Ascending aorta (tissue), 2 donors: Measurements from ENCODE around the gene GABRA5. TPM values are rescaled to one million over a fixed set of nuclear protein-coding genes. Genes with fewer than 3 reads are reported as not detected.

Experiments used
- DNase-seq, 2 donors: peaks; one replicate each; pipeline ENCODE4 v3.0.0-alpha.2; 2019; ENCODE audit warnings: low spot score in 2 of 2
- H3K27ac ChIP-seq, 2 donors: fragments of 200-600 bp; sonication (generic); one replicate each; pipeline ENCODE4 v1.5.1; 2016 to 2017; ENCODE audit warnings: mild to moderate bottlenecking in 1 of 2
- H3K27me3 ChIP-seq: fragments of 200-600 bp; sonication (generic); one replicate; pipeline ENCODE4 v1.5.1; 2017
- H3K36me3 ChIP-seq, 2 donors: fragments of 200-600 bp; sonication (generic); one replicate each; pipeline ENCODE4 v1.5.1; 2016
- H3K4me1 ChIP-seq, 2 donors: fragments of 200-600 bp; sonication (generic); one replicate each; pipeline ENCODE4 v1.5.1; 2016 to 2017; ENCODE audit warnings: mild to moderate bottlenecking in 1 of 2
- H3K4me3 ChIP-seq, 2 donors: fragments of 200-600 bp; sonication (generic); one replicate each; pipeline ENCODE4 v1.5.1; 2016 to 2017; ENCODE audit warnings: mild to moderate bottlenecking in 1 of 2
- H3K9me3 ChIP-seq, 2 donors: fragments of 200-600 bp; sonication (generic); one replicate each; pipeline ENCODE4 v1.5.1; 2016
- intact Hi-C: fragments of 100-400 bp; cut with DNase I; formaldehyde crosslinking; loops from one replicate; pipeline ENCODE4 v1.15.1; 2023
- total RNA-seq: library from RNA; depleted of rRNA; stranded (reverse); fragments of >200 nt; gene quantifications from one replicate; pipeline ENCODE4 v1.1.0, GENCODE V29; 2016
- TF ChIP-seq, protein P1 (sequence below), 3 experiments: fragments of 200-600 bp in 2 of 3; fragments of 450-650 bp in 1 of 3; sonication (generic) in 2 of 3; IDR thresholded peaks; one replicate each; pipeline ENCODE4 v1.5.1; 2016 to 2019; ENCODE audit warnings: antibody characterized with exemption in 3 of 3, mild to moderate bottlenecking in 1 of 3, moderate library complexity in 1 of 3

GABRA5 gene
- total RNA-seq, 1 donor from 2014 or later, result not detected

GRCh38 chr15:26872206-26872605 lies 5.3 kb downstream of the GABRA5 start:
- TF ChIP-seq, protein P1, sequence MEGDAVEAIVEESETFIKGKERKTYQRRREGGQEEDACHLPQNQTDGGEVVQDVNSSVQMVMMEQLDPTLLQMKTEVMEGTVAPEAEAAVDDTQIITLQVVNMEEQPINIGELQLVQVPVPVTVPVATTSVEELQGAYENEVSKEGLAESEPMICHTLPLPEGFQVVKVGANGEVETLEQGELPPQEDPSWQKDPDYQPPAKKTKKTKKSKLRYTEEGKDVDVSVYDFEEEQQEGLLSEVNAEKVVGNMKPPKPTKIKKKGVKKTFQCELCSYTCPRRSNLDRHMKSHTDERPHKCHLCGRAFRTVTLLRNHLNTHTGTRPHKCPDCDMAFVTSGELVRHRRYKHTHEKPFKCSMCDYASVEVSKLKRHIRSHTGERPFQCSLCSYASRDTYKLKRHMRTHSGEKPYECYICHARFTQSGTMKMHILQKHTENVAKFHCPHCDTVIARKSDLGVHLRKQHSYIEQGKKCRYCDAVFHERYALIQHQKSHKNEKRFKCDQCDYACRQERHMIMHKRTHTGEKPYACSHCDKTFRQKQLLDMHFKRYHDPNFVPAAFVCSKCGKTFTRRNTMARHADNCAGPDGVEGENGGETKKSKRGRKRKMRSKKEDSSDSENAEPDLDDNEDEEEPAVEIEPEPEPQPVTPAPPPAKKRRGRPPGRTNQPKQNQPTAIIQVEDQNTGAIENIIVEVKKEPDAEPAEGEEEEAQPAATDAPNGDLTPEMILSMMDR (IDR thresholded peaks at IDR 0.05), result no peak

DNA sequence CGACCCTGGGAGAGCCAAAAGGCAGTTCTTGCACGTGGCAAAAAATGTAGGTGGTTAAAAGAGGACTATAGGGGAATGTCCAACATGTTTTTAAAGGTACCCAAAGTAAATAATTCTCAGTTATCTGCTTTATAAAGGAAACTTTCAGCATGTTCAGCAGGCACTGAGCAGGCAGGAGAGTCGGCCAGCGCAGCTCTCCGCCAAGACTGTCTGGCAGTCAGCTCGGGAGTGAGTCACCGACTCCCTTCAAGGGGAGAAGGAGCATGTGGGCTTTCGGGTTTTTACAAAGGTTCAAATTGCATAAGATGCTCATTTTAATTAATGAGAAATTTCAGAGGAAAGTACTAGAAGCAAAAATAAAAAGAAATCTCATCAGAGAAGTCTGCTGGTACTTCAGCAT lies 7.0 kb downstream of the GABRA5 start:
- TF ChIP-seq, protein P1 (IDR thresholded peaks at IDR 0.05), result no peak
- no peaks in the 10 kb centered on the region for H3K4me1 ChIP-seq
- no peak for DNase-seq
- intact Hi-C loops, result no loop called here
- H3K27me3 ChIP-seq, result no peaks in the 10 kb centered on the region
- no peaks in the 10 kb centered on the region for H3K36me3 ChIP-seq
- no peak overlapping the region for H3K27ac ChIP-seq
- H3K4me3 ChIP-seq, result peak overlapping the region in 1 of 2 donors; percentile 31
- no peaks in the 10 kb centered on the region for H3K9me3 ChIP-seq

More at GRCh38 chr15:26872206-26872605, 5.3 kb downstream of the GABRA5 start:
- Histone ChIP-seq H3K36me3 (no peaks in the 10 kb centered on the region), H3K27me3 (peaks cover 5% of the 10 kb centered on the region), H3K4me3 (no peak overlapping the region), H3K9me3 (no peaks in the 10 kb centered on the region), H3K27ac (no peak overlapping the region), H3K4me1 (no peaks in the 10 kb centered on the region)
- no peak for DNase-seq
- intact Hi-C loops, result no loop called here

GRCh38 chr15:26874774-26875475 lies 8.1 kb downstream of the GABRA5 start:
- Histone ChIP-seq H3K27ac (no peak overlapping the region), H3K4me3 (no peak overlapping the region), H3K9me3 (no peaks in the 10 kb centered on the region), H3K36me3 (no peaks in the 10 kb centered on the region), H3K27me3 (no peaks in the 10 kb centered on the region), H3K4me1 (no peaks in the 10 kb centered on the region)
- TF ChIP-seq, protein P1 (IDR thresholded peaks at IDR 0.05), result no peak
- no peak for DNase-seq
- intact Hi-C loops, result no loop called here

GRCh38 chr15:26875476-26875850 lies 8.6 kb downstream of the GABRA5 start:
- TF ChIP-seq, protein P1 (IDR thresholded peaks at IDR 0.05), result no peak
- no peaks in the 10 kb centered on the region for H3K27me3 ChIP-seq
- intact Hi-C loops, result no loop called here

DNA sequence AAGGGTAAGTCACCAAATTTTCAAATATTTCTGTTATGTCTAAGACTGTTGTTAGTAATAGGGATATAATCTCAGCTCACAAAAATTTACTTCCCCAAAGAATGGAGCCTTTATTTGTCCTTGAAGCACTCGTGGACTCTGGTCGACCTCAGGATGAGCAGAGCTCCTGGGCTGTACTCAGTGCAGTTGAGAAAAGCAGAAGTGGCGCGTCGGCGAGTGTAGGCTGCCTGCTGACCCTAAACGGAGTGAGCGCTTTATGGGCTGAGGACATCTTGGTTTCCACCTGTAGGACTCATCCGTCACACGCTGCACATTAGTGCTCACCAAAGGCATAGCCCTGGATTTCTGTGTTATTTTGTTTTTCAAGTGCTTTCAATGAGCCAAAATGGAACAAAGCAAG lies 11.0 kb downstream of the GABRA5 start:
- Histone ChIP-seq H3K9me3 (no peaks in the 10 kb centered on the region), H3K4me1 (no peaks in the 10 kb centered on the region), H3K27ac (no peak overlapping the region), H3K4me3 (no peak overlapping the region), H3K36me3 (no peaks in the 10 kb centered on the region), H3K27me3 (no peaks in the 10 kb centered on the region)
- no peak for DNase-seq
- TF ChIP-seq, protein P1 (IDR thresholded peaks at IDR 0.05), result no peak
- intact Hi-C loops, result no loop called here

More at GRCh38 chr15:26875476-26875850, 8.6 kb downstream of the GABRA5 start:
- H3K27ac ChIP-seq, result no peak overlapping the region
- DNase-seq, result no peak
- no peaks in the 10 kb centered on the region for H3K9me3 ChIP-seq
- H3K4me1 ChIP-seq, result no peaks in the 10 kb centered on the region
- no peak overlapping the region for H3K4me3 ChIP-seq
- H3K36me3 ChIP-seq, result no peaks in the 10 kb centered on the region
